ENCODE data around the gene SLC16A8.
A peak's percentile ranks its signal among the peaks of the same experiment; 100 is the strongest.
"Not testable (repeated sequence)": the region's sequence is repeated elsewhere in the genome, so short reads cannot be mapped to it uniquely, and the experiment has no call there.

The SLC16A8 gene

GRCh38 chr22:38088629-38089473, 4.9 kb upstream of the SLC16A8 start:
- peak overlapping the region; percentile 30 for H3K4me3 ChIP-seq (ENCODE audit: low read depth, low read length)
- DNase-seq (ENCODE audit: low read depth), result no peak

- DNase-seq (ENCODE audit: low read depth), result no peak
- no peak overlapping the region for H3K4me3 ChIP-seq (ENCODE audit: low read depth, low read length)
Observed at GRCh38 chr22:38087855-38088254, 3.9 kb upstream of the SLC16A8 start.

GRCh38 chr22:38086942-38087341, 3.0 kb upstream of the SLC16A8 start:
- DNase-seq (ENCODE audit: low read depth), result no peak
- no peak overlapping the region for H3K4me3 ChIP-seq (ENCODE audit: low read depth, low read length)

- no peak for DNase-seq (ENCODE audit: low read depth)
Observed at GRCh38 chr22:38086001-38086845, 2.2 kb upstream of the SLC16A8 start.

GRCh38 chr22:38085501-38085900, 1.5 kb upstream of the SLC16A8 start:
- H3K4me3 ChIP-seq (ENCODE audit: low read depth, low read length), result no peak overlapping the region
- no peak for DNase-seq (ENCODE audit: low read depth)

More at GRCh38 chr22:38086001-38086845, 2.2 kb upstream of the SLC16A8 start:
- no peak overlapping the region for H3K4me3 ChIP-seq (ENCODE audit: low read depth, low read length)

- no peak overlapping the region for H3K4me3 ChIP-seq (ENCODE audit: low read depth, low read length)
- DNase-seq (ENCODE audit: low read depth), result no peak
Observed at GRCh38 chr22:38085056-38085455, 1.1 kb upstream of the SLC16A8 start.

- no peak overlapping the region for H3K4me3 ChIP-seq (ENCODE audit: low read depth, low read length)
- no peak for DNase-seq (ENCODE audit: low read depth)
Observed at GRCh38 chr22:38082986-38083710, 836 bp downstream of the SLC16A8 start.

- no peak for DNase-seq (ENCODE audit: low read depth)
Observed at GRCh38 chr22:38081941-38082828, 1.8 kb downstream of the SLC16A8 start.

GRCh38 chr22:38081636-38081940, 2.4 kb downstream of the SLC16A8 start:
- H3K4me3 ChIP-seq (ENCODE audit: low read depth, low read length), result peak overlapping the region; percentile 36

More at GRCh38 chr22:38081941-38082828, 1.8 kb downstream of the SLC16A8 start:
- peak overlapping the region; percentile 36 for H3K4me3 ChIP-seq (ENCODE audit: low read depth, low read length)

GRCh38 chr22:38080850-38081635, 2.9 kb downstream of the SLC16A8 start:
- no peak for DNase-seq (ENCODE audit: low read depth)
- peak overlapping the region; percentile 42 for H3K4me3 ChIP-seq (ENCODE audit: low read depth, low read length)

More at GRCh38 chr22:38081636-38081940, 2.4 kb downstream of the SLC16A8 start:
- DNase-seq (ENCODE audit: low read depth), result no peak

- no peak for DNase-seq (ENCODE audit: low read depth)
- peak overlapping the region; percentile 42 for H3K4me3 ChIP-seq (ENCODE audit: low read depth, low read length)
Observed at GRCh38 chr22:38080474-38080849, 3.5 kb downstream of the SLC16A8 start.

GRCh38 chr22:38079804-38080203, 4.2 kb downstream of the SLC16A8 start:
- no peak for DNase-seq (ENCODE audit: low read depth)
- H3K4me3 ChIP-seq (ENCODE audit: low read depth, low read length), result no peak overlapping the region

- not testable (repeated sequence) for DNase-seq (ENCODE audit: low read depth)
Observed at GRCh38 chr22:38079208-38079607, 4.8 kb downstream of the SLC16A8 start.

GRCh38 chr22:38078046-38078840, 5.7 kb downstream of the SLC16A8 start:
- no peak for DNase-seq (ENCODE audit: low read depth)
- H3K4me3 ChIP-seq (ENCODE audit: low read depth, low read length), result no peak overlapping the region

More at GRCh38 chr22:38079208-38079607, 4.8 kb downstream of the SLC16A8 start:
- H3K4me3 ChIP-seq (ENCODE audit: low read depth, low read length), result not testable (repeated sequence)

- H3K4me3 ChIP-seq (ENCODE audit: low read depth, low read length), result no peak overlapping the region
- no peak for DNase-seq (ENCODE audit: low read depth)
Observed at GRCh38 chr22:38077595-38077994, 6.4 kb downstream of the SLC16A8 start.

GRCh38 chr22:38077096-38077495, 6.9 kb downstream of the SLC16A8 start:
- H3K4me3 ChIP-seq (ENCODE audit: low read depth, low read length), result no peak overlapping the region
- no peak for DNase-seq (ENCODE audit: low read depth)

- H3K4me3 ChIP-seq (ENCODE audit: low read depth, low read length), result no peak overlapping the region
- DNase-seq (ENCODE audit: low read depth), result no peak
Observed at GRCh38 chr22:38075961-38076360, 8.0 kb downstream of the SLC16A8 start.
